DMS153 treated with DMSO at 0.1 percent for 48 hours (cell line): Measurements from ENCODE around the gene PRKN.
"Not testable (repeated sequence)": the region's sequence is repeated elsewhere in the genome, so short reads cannot be mapped to it uniquely, and the experiment has no call there.

ENCODE experiments used
- DNase-seq: peaks from one replicate; lab custom pipeline; 2025; ENCODE audit not compliant: unreplicated experiment; lab: John Stamatoyannopoulos, UW

Gene PRKN

GRCh38 chr6:161532536-161532935 is 1195.0 kb downstream of the PRKN start:
- DNase-seq = no peak

- DNase-seq = no peak
These were observed 1200.8 kb downstream of the PRKN start for GRCh38 chr6:161526794-161527193.

- no peak for DNase-seq
These were observed 1204.2 kb downstream of the PRKN start for GRCh38 chr6:161523362-161523761.

- no peak for DNase-seq
These were observed 1205.3 kb downstream of the PRKN start for GRCh38 chr6:161522276-161522675.

- DNase-seq = no peak
These were observed 1216.0 kb downstream of the PRKN start for GRCh38 chr6:161511447-161512095.

- DNase-seq = no peak
These were observed 1219.2 kb downstream of the PRKN start for GRCh38 chr6:161508341-161508740.

- DNase-seq = no peak
These were observed 1220.2 kb downstream of the PRKN start for GRCh38 chr6:161507375-161507774.

GRCh38 chr6:161503570-161503969 is 1224.0 kb downstream of the PRKN start:
- no peak for DNase-seq

- DNase-seq = no peak
These were observed 1228.7 kb downstream of the PRKN start for GRCh38 chr6:161498881-161499280.

- peak; percentile 20 for DNase-seq
These were observed 1229.2 kb downstream of the PRKN start for GRCh38 chr6:161498359-161498758.

- no peak for DNase-seq
These were observed 1230.6 kb downstream of the PRKN start for GRCh38 chr6:161496941-161497340.

- DNase-seq = not testable (repeated sequence)
These were observed 1231.3 kb downstream of the PRKN start for GRCh38 chr6:161496271-161496670.

GRCh38 chr6:161494566-161494965 is 1233.0 kb downstream of the PRKN start:
- no peak for DNase-seq

GRCh38 chr6:161493576-161494118 is 1233.9 kb downstream of the PRKN start:
- DNase-seq = no peak

- DNase-seq = no peak
These were observed 1237.8 kb downstream of the PRKN start for GRCh38 chr6:161489626-161490306.

GRCh38 chr6:161487694-161488093 is 1239.9 kb downstream of the PRKN start:
- DNase-seq = no peak

GRCh38 chr6:161487217-161487531 is 1240.4 kb downstream of the PRKN start:
- DNase-seq = no peak

GRCh38 chr6:161486361-161487216 is 1241.0 kb downstream of the PRKN start:
- DNase-seq = no peak

GRCh38 chr6:161482517-161482858 is 1245.1 kb downstream of the PRKN start:
- no peak for DNase-seq

- no peak for DNase-seq
These were observed 1245.6 kb downstream of the PRKN start for GRCh38 chr6:161481786-161482516.
